H1 (cell line): ENCODE measurements around the gene GLT8D1. TPM values are rescaled to one million over a fixed set of nuclear protein-coding genes. Genes with fewer than 3 reads are reported as not detected.

Experiments used
- BCL11A ChIP-seq, 2 experiments: IDR thresholded peaks; one replicate each; pipeline ENCODE4 v1.6.1; 2011; ENCODE audit warnings: low read depth in 2 of 2, low read length in 2 of 2, mild to moderate bottlenecking in 2 of 2
- FOSL1 ChIP-seq: IDR thresholded peaks from 2 replicates; pipeline ENCODE4 v1.6.1; 2011; ENCODE audit warnings: mild to moderate bottlenecking, low read depth, low read length, moderate library complexity; ENCODE audit not compliant: insufficient read depth
- KDM4A ChIP-seq: IDR thresholded peaks from one replicate; pipeline ENCODE4 v1.7.1; 2012; ENCODE audit warnings: low read depth, mild to moderate bottlenecking, moderate library complexity, low read length, inconsistent platforms; ENCODE audit not compliant: severe bottlenecking
- SIN3A ChIP-seq, 2 experiments: IDR thresholded peaks in 1 of 2; conservative IDR thresholded peaks in 1 of 2; 2 replicates each; pipeline ENCODE4 v1.6.1; 2011 to 2012; ENCODE audit warnings: low read length in 2 of 2, improper control_type of control experiment in 1 of 2, low read depth in 1 of 2, mild to moderate bottlenecking in 1 of 2
- SP1 ChIP-seq: IDR thresholded peaks from 2 replicates; pipeline ENCODE4 v1.6.1; 2011; ENCODE audit warnings: low read depth, low read length
- TAF7 ChIP-seq: optimal IDR thresholded peaks from 2 replicates; pipeline ENCODE3; 2011; ENCODE audit warnings: low read depth, mild to moderate bottlenecking, inconsistent platforms, low read length, moderate library complexity, borderline replicate concordance
- polyA plus RNA-seq, 7 experiments: library from polyadenylated mRNA; depleted of rRNA in 3 of 7; stranded (reverse) in 5 of 7; unstranded in 2 of 7; fragments of >200 nt in 5 of 7; fragments of 200-250 nt in 2 of 7; gene quantifications; 1 replicate in 5 of 7; 2 replicates in 1 of 7; 4 replicates in 1 of 7; pipeline versions ENCODE4 v1.2.1 to v1.2.3, GENCODE V29; 2011 to 2013; ENCODE audit warnings: missing spikeins in 2 of 7, mixed read lengths in 2 of 7
- total RNA-seq: library from RNA; stranded (reverse); fragmentation: NEBNext Ultra II Directional; extraction: Animal tissue kit (Norgen Biotek cat#: 25700); gene quantifications from 2 replicates; pipeline ENCODE4 v1.2.1, GENCODE V29; 2021

Gene GLT8D1
- total and polyA plus RNA-seq, 2 of the 8 experiments (the other 6 are each of a cell fraction or from before 2014, with no cell fraction given): 29.0 to 33.6 TPM

- TF ChIP-seq SIN3A (conservative IDR thresholded peaks at IDR 0.05 in 1 of 2, IDR thresholded peaks at IDR 0.05 in 1 of 2; ENCODE audit: low read depth in 1 of 2, low read length in 2 of 2) (no peak), SP1 (no peak), FOSL1 (no peak), TAF7 (no peak), KDM4A (no peak), BCL11A (IDR thresholded peaks at IDR 0.05; ENCODE audit: low read depth in 2 of 2, low read length in 2 of 2) (no peak)
Measured at GRCh38 chr3:52733256-52733891, 27.8 kb upstream of the GLT8D1 start (continued).
